Skeletal muscle satellite cell (primary cell): Measurements from ENCODE around the gene IKZF3.

Experiments used
- H3K27me3 ChIP-seq: 2 replicates; pipeline ENCODE4 v1.7.0; 2013; ENCODE audit warnings: low read length; ENCODE audit not compliant: control insufficient read depth, insufficient read depth
- H3K36me3 ChIP-seq: 2 replicates; pipeline ENCODE4 v1.7.0; 2013; ENCODE audit warnings: mild to moderate bottlenecking, control low read depth, low read length; ENCODE audit not compliant: insufficient read depth
- H3K4me1 ChIP-seq: 2 replicates; pipeline ENCODE4 v1.7.0; 2013; ENCODE audit warnings: low read length; ENCODE audit not compliant: control insufficient read depth, insufficient read depth
- H3K4me2 ChIP-seq: 2 replicates; pipeline ENCODE4 v1.7.0; 2013; ENCODE audit warnings: mild to moderate bottlenecking, low read length
- H3K4me3 ChIP-seq: 2 replicates; pipeline ENCODE4 v1.7.0; 2013; ENCODE audit warnings: low read length
- H3K9ac ChIP-seq: 2 replicates; pipeline ENCODE4 v1.7.0; 2013; ENCODE audit warnings: mild to moderate bottlenecking, low read depth, low read length, moderate library complexity
- H3K9me3 ChIP-seq: replicated peaks from 2 replicates; pipeline ENCODE4 v1.7.0; 2013; ENCODE audit warnings: mild to moderate bottlenecking, control low read depth, low read length

The IKZF3 gene

GRCh38 chr17:39834017-39834416 lies 30.1 kb downstream of the IKZF3 start:
- Histone ChIP-seq H3K27me3 (peaks cover 53% of the 10 kb centered on the region), H3K9me3 (no peaks in the 10 kb centered on the region), H3K4me1 (no peaks in the 10 kb centered on the region), H3K9ac (no peak overlapping the region), H3K36me3 (no peaks in the 10 kb centered on the region), H3K4me3 (no peak overlapping the region), H3K4me2 (no peak overlapping the region)

DNA sequence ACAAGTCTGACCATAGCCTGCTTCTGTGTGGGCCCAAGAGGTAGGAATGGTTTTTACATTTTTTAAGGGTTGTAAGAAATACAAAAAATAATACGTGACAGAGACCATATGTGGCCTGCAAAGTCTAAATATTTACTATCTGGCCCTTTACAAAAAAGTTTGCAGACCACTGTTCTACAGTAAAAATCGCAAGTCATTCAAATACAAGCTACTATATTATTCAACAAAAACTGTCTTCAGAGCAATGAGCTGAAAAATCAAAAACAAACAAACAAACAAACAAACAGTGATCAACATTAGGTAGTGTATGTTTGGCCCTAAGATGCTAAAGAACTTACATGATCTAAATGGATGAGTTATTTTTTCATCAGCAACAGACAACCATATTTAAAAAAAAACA lies 32.5 kb downstream of the IKZF3 start:
- Histone ChIP-seq H3K4me1 (no peaks in the 10 kb centered on the region), H3K4me2 (no peak overlapping the region), H3K27me3 (peaks cover 64% of the 10 kb centered on the region), H3K4me3 (no peak overlapping the region), H3K9me3 (no peaks in the 10 kb centered on the region), H3K9ac (no peak overlapping the region), H3K36me3 (no peaks in the 10 kb centered on the region)

DNA sequence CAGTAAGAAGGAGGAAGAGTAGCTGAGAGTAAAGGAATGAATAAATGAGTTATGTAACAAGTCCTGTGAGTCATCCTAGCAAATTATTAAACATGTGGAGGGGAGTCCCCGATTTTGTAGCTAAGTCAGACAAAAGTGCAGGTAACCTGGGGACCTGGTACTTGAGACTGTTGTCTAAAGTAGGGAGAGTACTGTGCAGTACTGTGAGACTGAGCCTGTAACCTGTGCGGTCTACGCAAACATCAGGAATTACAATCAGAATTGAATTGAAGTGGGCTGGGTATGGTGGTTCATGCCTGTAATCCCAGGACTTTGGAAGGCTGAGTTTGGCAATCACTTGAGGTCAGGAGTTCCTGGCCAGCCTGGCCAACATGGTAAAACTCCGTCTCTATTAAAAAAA lies 35.7 kb downstream of the IKZF3 start:
- no peaks in the 10 kb centered on the region for H3K4me1 ChIP-seq
- peaks cover 61% of the 10 kb centered on the region for H3K27me3 ChIP-seq
- no peaks in the 10 kb centered on the region for H3K9me3 ChIP-seq
- H3K4me2 ChIP-seq, result no peak overlapping the region
- no peaks in the 10 kb centered on the region for H3K36me3 ChIP-seq
- H3K4me3 ChIP-seq, result no peak overlapping the region
- H3K9ac ChIP-seq, result no peak overlapping the region

DNA sequence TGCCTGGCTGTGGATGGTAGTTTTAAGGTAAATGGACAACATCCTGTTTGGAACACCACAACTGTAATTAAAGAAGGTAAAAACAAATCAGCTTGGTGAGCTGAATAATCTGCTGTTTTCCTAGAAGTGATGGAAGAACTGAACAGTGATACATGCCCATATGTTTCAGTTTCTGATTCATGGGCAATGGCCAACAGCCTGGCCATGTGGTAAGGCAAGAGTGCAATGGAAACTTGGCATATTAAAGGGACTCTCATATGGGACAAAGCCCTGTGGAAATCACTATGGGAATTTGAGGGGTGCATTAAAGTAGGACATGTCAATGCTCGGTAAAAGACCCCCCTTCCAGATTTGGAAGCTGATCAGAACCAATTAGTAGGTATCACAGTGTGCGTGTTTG lies 37.8 kb downstream of the IKZF3 start:
- Histone ChIP-seq H3K4me3 (no peak overlapping the region), H3K4me1 (no peaks in the 10 kb centered on the region), H3K9ac (no peak overlapping the region), H3K9me3 (no peaks in the 10 kb centered on the region), H3K36me3 (no peaks in the 10 kb centered on the region), H3K4me2 (no peak overlapping the region), H3K27me3 (peaks cover 45% of the 10 kb centered on the region)

DNA sequence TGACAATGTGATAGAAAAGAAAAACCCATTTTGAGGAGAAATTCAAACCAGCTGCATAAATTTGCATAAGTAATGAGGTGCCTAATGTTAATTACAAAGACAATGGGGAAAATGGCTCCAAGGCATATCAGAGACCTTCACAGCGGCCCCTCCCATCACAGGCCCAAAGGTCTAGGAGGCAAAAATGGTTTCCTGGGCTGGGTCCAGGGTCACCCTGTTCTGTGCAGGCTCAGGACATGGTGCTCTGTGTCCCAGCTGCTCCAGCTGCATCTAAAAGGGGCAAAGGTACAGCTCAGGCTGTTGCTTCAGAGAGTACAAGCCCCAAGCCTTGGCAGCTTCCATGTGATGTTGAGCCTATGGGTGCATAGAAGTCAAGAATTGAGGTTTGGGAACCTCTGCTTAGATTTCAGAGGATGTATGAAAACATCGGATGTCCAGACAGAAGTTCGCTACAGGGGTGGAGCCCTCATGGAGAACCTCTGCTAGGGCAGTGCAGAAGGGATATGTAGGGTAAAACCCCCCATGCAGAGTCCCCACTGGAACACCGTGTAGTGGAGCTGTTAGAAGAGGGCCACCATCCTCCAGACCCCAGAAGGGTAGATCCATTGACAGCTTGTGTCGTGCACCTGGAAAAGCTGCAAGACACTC lies 40.6 kb downstream of the IKZF3 start:
- Histone ChIP-seq H3K36me3 (no peaks in the 10 kb centered on the region), H3K4me3 (no peak overlapping the region), H3K9ac (no peak overlapping the region), H3K4me1 (no peaks in the 10 kb centered on the region), H3K27me3 (peaks cover 33% of the 10 kb centered on the region), H3K4me2 (no peak overlapping the region), H3K9me3 (no peaks in the 10 kb centered on the region)

GRCh38 chr17:39822051-39822451 lies 42.1 kb downstream of the IKZF3 start:
- H3K9ac ChIP-seq, result no peak overlapping the region
- H3K4me1 ChIP-seq, result no peaks in the 10 kb centered on the region

GRCh38 chr17:39820987-39821386 lies 43.1 kb downstream of the IKZF3 start:
- Histone ChIP-seq H3K4me3 (no peak overlapping the region), H3K9ac (no peak overlapping the region), H3K9me3 (no peaks in the 10 kb centered on the region), H3K4me1 (no peaks in the 10 kb centered on the region), H3K27me3 (peaks cover 11% of the 10 kb centered on the region), H3K4me2 (no peak overlapping the region), H3K36me3 (no peaks in the 10 kb centered on the region)

More at GRCh38 chr17:39822051-39822451, 42.1 kb downstream of the IKZF3 start:
- H3K27me3 ChIP-seq, result peaks cover 21% of the 10 kb centered on the region
- no peak overlapping the region for H3K4me3 ChIP-seq
- no peak overlapping the region for H3K4me2 ChIP-seq
- no peaks in the 10 kb centered on the region for H3K36me3 ChIP-seq
- no peaks in the 10 kb centered on the region for H3K9me3 ChIP-seq

DNA sequence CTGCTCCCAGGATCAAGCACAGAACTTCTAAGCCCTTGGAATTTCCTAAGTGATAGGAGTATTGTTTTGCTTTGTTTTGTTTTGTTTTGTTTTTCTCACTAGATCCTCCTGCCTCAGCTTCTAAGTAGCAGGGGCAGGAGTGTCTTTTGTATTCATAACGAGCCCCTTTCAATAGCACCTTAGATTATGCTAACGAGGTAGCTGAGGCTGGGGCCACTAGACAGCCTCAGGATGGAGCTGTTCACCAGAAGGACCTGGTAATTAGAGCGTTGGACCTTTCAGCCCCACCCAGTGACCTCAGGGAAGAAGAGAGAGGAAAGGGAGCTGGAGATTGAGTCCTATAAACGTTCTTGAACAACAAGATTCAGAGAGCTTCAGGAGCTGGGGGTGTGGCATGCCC lies 43.6 kb downstream of the IKZF3 start:
- no peaks in the 10 kb centered on the region for H3K36me3 ChIP-seq
- no peaks in the 10 kb centered on the region for H3K9me3 ChIP-seq
- no peaks in the 10 kb centered on the region for H3K4me1 ChIP-seq
- peaks cover 7% of the 10 kb centered on the region for H3K27me3 ChIP-seq
- no peak overlapping the region for H3K9ac ChIP-seq
- H3K4me3 ChIP-seq, result no peak overlapping the region
- no peak overlapping the region for H3K4me2 ChIP-seq

- H3K9me3 ChIP-seq, result no peaks in the 10 kb centered on the region
- peaks cover 16% of the 10 kb centered on the region for H3K27me3 ChIP-seq
- H3K4me3 ChIP-seq, result no peak overlapping the region
- H3K4me1 ChIP-seq, result no peaks in the 10 kb centered on the region
- no peaks in the 10 kb centered on the region for H3K36me3 ChIP-seq
- no peak overlapping the region for H3K4me2 ChIP-seq
- no peak overlapping the region for H3K9ac ChIP-seq
Observed at GRCh38 chr17:39818358-39819000, 45.6 kb downstream of the IKZF3 start.

DNA sequence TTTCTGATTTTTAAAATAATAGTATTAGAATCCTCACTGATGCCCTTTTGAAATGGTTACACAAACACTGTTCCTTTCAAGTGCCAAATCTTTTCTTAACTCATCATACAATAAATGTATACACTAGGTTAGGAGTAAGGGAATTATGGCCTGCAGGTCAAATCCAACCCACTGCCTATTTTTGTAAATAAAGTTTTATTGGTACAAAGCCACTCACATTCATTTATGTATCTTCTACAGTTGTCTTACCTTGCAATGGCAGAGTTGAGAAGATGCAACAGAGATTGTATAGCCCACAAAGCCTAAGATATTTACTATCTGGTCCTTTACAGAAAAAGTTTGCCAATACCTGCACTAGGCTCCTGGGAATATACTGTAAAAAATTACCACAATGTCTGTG lies 47.8 kb downstream of the IKZF3 start:
- H3K9ac ChIP-seq, result no peak overlapping the region

DNA sequence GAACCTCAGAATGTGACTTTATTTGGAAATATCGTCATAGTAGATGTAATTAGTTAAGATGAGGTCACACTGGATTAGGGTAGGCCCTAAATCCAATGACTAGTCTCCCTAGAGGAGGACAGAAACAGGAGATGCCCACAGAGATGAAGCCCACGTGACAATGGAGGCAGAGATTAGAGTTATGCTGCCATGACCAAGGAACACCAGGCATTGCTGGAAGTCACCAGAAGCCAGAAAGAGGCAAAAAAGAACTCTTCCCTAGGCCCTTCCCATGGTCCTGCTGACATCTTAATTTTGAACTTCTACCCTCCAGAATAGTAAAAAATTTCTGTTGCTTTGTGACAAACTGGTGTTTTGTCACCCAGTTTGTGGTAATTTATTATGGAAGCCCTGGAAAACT lies 49.6 kb downstream of the IKZF3 start:
- Histone ChIP-seq H3K4me2 (no peak overlapping the region), H3K36me3 (no peaks in the 10 kb centered on the region), H3K4me3 (no peak overlapping the region), H3K4me1 (no peaks in the 10 kb centered on the region), H3K27me3 (peaks cover 48% of the 10 kb centered on the region), H3K9ac (no peak overlapping the region), H3K9me3 (no peaks in the 10 kb centered on the region)

More for the DNA sequence above, 47.8 kb downstream of the IKZF3 start:
- Histone ChIP-seq H3K9me3 (no peaks in the 10 kb centered on the region), H3K4me2 (no peak overlapping the region), H3K4me1 (no peaks in the 10 kb centered on the region), H3K27me3 (peaks cover 35% of the 10 kb centered on the region), H3K4me3 (no peak overlapping the region), H3K36me3 (no peaks in the 10 kb centered on the region)

- Histone ChIP-seq H3K4me2 (no peak overlapping the region), H3K27me3 (peaks cover 57% of the 10 kb centered on the region), H3K9ac (no peak overlapping the region), H3K4me3 (no peak overlapping the region), H3K9me3 (no peaks in the 10 kb centered on the region), H3K4me1 (no peaks in the 10 kb centered on the region), H3K36me3 (no peaks in the 10 kb centered on the region)
Observed at GRCh38 chr17:39813631-39814030, 50.5 kb downstream of the IKZF3 start.
